Vagina (tissue), 2 donors: Measurements from ENCODE around the gene CX3CR1. TPM values are rescaled to one million over a fixed set of nuclear protein-coding genes. Genes with fewer than 3 reads are reported as not detected.
A peak's percentile ranks its signal among the peaks of the same experiment; 100 is the strongest.

Experiments used
- DNase-seq, 2 donors: peaks; one replicate each; pipeline ENCODE4 v3.0.0-alpha.2; 2017; ENCODE audit errors: extremely low spot score in 2 of 2
- H3K27ac ChIP-seq: fragments of 200-600 bp; sonication (generic); one replicate; pipeline ENCODE4 v1.5.1; 2019
- H3K27me3 ChIP-seq: fragments of 200-600 bp; sonication (generic); one replicate; pipeline ENCODE4 v1.5.1; 2019
- H3K36me3 ChIP-seq, 2 donors: fragments of 200-600 bp; sonication (generic); one replicate each; pipeline ENCODE4 v1.5.1; 2017 to 2019
- H3K4me1 ChIP-seq: fragments of 200-600 bp; sonication (generic); one replicate; pipeline ENCODE4 v1.5.1; 2019
- H3K4me3 ChIP-seq, 2 donors: fragments of 200-600 bp; sonication (generic); 1 replicate in 1 of 2; 2 replicates in 1 of 2; pipeline ENCODE4 v1.5.1; 2016 to 2019
- H3K9me3 ChIP-seq: fragments of 200-600 bp; sonication (generic); one replicate; pipeline ENCODE4 v1.5.1; 2019
- CTCF ChIP-seq, 3 experiments: fragments of 450-650 bp in 2 of 3; fragments of 200-600 bp in 1 of 3; sonication (generic) in 1 of 3; IDR thresholded peaks; one replicate each; pipeline ENCODE4 v1.5.1; 2017 to 2019; ENCODE audit warnings: antibody characterized with exemption in 3 of 3, mild to moderate bottlenecking in 2 of 3, moderate library complexity in 2 of 3
- POLR2A ChIP-seq, 2 donors: fragments of 450-650 bp; IDR thresholded peaks; one replicate each; pipeline ENCODE4 v1.6.1; 2017; ENCODE audit warnings: antibody characterized with exemption in 2 of 2, mild to moderate bottlenecking in 2 of 2, moderate library complexity in 2 of 2
- POLR2AphosphoS5 ChIP-seq, 2 donors: sonication (generic); formaldehyde crosslinking; IDR thresholded peaks; one replicate each; pipeline ENCODE4 v1.9.0; 2017; ENCODE audit warnings: antibody characterized with exemption in 2 of 2, mild to moderate bottlenecking in 2 of 2, low read depth in 1 of 2; ENCODE audit not compliant: insufficient read depth in 1 of 2
- intact Hi-C: fragments of 100-400 bp; cut with DNase I; formaldehyde crosslinking; loops from one replicate; pipeline ENCODE4 v1.15.1; 2023
- total RNA-seq: library from RNA; depleted of rRNA; stranded (reverse); fragments of >200 nt; gene quantifications from one replicate; pipeline ENCODE4 v1.2.3, GENCODE V29; 2016

Gene CX3CR1
- total RNA-seq, 1 donor from 2014 or later: not detected

- Histone ChIP-seq H3K27me3 (no peaks in the 10 kb centered on the region), H3K9me3 (no peaks in the 10 kb centered on the region), H3K27ac (no peak overlapping the region), H3K36me3 (no peaks in the 10 kb centered on the region), H3K4me3 (no peak overlapping the region), H3K4me1 (peaks cover 6% of the 10 kb centered on the region)
- TF ChIP-seq POLR2AphosphoS5 (IDR thresholded peaks at IDR 0.05; ENCODE audit: insufficient read depth in 1 of 2, low read depth in 1 of 2): no peak
- no peak for TF ChIP-seq POLR2A (IDR thresholded peaks at IDR 0.05)
- TF ChIP-seq CTCF (IDR thresholded peaks at IDR 0.05): no peak
- no peak for DNase-seq
- intact Hi-C loops: no loop called here
Measured at GRCh38 chr3:39264053-39264452, 15.8 kb downstream of the CX3CR1 start.

DNA sequence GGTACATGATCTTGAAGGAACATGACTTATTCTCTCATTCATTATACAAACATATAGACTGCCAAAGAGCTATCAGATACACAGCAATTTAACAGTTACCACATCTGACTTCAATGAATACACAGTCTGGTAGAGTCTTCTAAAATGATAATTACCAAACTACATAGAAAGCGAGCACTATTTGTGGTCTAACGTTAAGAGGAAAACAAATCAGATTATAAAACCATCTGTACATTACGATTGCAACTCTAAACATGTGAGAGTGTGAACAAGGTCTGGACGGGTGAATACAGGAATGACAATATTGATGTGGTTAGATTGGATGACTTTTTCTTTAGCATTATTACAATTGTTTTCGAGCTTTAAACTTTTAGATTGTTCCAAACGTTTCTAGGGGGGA lies 16.3 kb downstream of the CX3CR1 start:
- Histone ChIP-seq H3K27ac (no peak overlapping the region), H3K27me3 (no peaks in the 10 kb centered on the region), H3K4me1 (peaks cover 6% of the 10 kb centered on the region), H3K36me3 (no peaks in the 10 kb centered on the region), H3K4me3 (no peak overlapping the region), H3K9me3 (no peaks in the 10 kb centered on the region)
- TF ChIP-seq POLR2A (IDR thresholded peaks at IDR 0.05) (no peak), CTCF (IDR thresholded peaks at IDR 0.05) (no peak), POLR2AphosphoS5 (IDR thresholded peaks at IDR 0.05; ENCODE audit: insufficient read depth in 1 of 2, low read depth in 1 of 2) (no peak)
- intact Hi-C loops: no loop called here
- DNase-seq: no peak

- TF ChIP-seq CTCF (IDR thresholded peaks at IDR 0.05): no peak
- no peak for TF ChIP-seq POLR2AphosphoS5 (IDR thresholded peaks at IDR 0.05; ENCODE audit: insufficient read depth in 1 of 2, low read depth in 1 of 2)
- no peak for TF ChIP-seq POLR2A (IDR thresholded peaks at IDR 0.05)
- intact Hi-C loops: no loop called here
Measured at GRCh38 chr3:39262846-39263245, 17.0 kb downstream of the CX3CR1 start.

GRCh38 chr3:39261726-39262125 lies 18.1 kb downstream of the CX3CR1 start:
- no peak for TF ChIP-seq POLR2A (IDR thresholded peaks at IDR 0.05)
- no peak for TF ChIP-seq POLR2AphosphoS5 (IDR thresholded peaks at IDR 0.05; ENCODE audit: insufficient read depth in 1 of 2, low read depth in 1 of 2)
- TF ChIP-seq CTCF (IDR thresholded peaks at IDR 0.05): no peak
- Histone ChIP-seq H3K27me3 (no peaks in the 10 kb centered on the region), H3K9me3 (no peaks in the 10 kb centered on the region), H3K27ac (no peak overlapping the region), H3K4me1 (peaks cover 6% of the 10 kb centered on the region), H3K36me3 (no peaks in the 10 kb centered on the region), H3K4me3 (no peak overlapping the region)
- no peak for DNase-seq
- intact Hi-C loops: no loop called here

More at GRCh38 chr3:39262846-39263245, 17.0 kb downstream of the CX3CR1 start:
- Histone ChIP-seq H3K4me3 (no peak overlapping the region), H3K27ac (no peak overlapping the region), H3K27me3 (no peaks in the 10 kb centered on the region), H3K4me1 (peaks cover 6% of the 10 kb centered on the region), H3K9me3 (no peaks in the 10 kb centered on the region), H3K36me3 (no peaks in the 10 kb centered on the region)
- DNase-seq: no peak

GRCh38 chr3:39260957-39261356 lies 18.9 kb downstream of the CX3CR1 start:
- H3K36me3 ChIP-seq: no peaks in the 10 kb centered on the region
- no peaks in the 10 kb centered on the region for H3K9me3 ChIP-seq
- H3K4me1 ChIP-seq: peaks cover 6% of the 10 kb centered on the region
- H3K4me3 ChIP-seq: no peak overlapping the region
- H3K27me3 ChIP-seq: no peaks in the 10 kb centered on the region
- TF ChIP-seq CTCF (IDR thresholded peaks at IDR 0.05): peak in 1 of 3 experiments; percentile 47
- no peak for TF ChIP-seq POLR2A (IDR thresholded peaks at IDR 0.05)
- TF ChIP-seq POLR2AphosphoS5 (IDR thresholded peaks at IDR 0.05; ENCODE audit: insufficient read depth in 1 of 2, low read depth in 1 of 2): peak in 1 of 2 donors; percentile 82
- H3K27ac ChIP-seq: peak overlapping the region; percentile 45
- intact Hi-C loops: no loop called here
- no peak for DNase-seq
